Measurements from ENCODE around the gene CTBP2.
A peak's percentile ranks its signal among the peaks of the same experiment; 100 is the strongest.
"Not testable (repeated sequence)": the region's sequence is repeated elsewhere in the genome, so short reads cannot be mapped to it uniquely, and the experiment has no call there.

CTBP2 gene

DNA sequence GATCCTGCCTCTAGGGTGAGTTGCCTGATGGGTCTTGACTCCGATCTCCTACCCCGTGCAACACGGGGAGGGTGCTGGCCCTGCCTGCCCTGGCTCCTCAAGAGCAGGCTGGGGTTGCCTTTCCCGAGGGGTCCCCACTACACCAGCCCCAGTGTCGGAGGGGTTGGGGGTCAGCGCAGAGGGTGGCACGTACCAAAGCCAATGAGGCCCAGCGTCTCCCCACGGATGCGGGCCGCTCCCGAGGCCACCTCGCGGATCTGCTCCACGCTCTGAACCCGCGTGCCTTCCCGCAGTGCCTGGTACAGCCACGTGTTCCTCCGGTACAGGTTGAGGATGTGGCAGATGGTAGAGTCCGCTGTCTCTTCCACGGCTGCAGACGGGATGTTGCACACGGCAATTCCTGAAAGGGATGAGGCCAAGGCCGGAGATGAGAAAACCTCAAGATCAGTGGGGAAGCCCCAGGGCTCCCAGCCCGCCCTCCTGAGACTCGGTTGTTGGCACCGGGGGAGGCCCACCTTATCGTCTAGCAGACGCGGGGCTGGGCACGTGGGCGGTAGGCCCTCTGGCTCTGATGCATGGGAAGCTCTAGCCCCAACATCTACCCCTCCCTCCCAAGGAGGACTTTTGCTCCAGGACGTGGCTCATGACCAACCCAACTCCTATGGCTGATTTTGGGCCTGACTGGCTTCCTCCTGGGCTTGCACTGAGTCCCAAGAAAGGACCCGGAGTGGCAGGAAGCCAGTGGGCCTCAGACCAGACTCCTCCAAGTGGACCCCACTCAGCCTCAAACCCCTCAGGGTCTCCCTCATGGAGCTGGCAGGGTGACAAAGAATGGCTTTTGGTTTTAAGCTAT is 162.4 kb downstream of the CTBP2 start:
- no peak for DNase-seq (ENCODE audit: low read depth in 2 of 2)

DNA sequence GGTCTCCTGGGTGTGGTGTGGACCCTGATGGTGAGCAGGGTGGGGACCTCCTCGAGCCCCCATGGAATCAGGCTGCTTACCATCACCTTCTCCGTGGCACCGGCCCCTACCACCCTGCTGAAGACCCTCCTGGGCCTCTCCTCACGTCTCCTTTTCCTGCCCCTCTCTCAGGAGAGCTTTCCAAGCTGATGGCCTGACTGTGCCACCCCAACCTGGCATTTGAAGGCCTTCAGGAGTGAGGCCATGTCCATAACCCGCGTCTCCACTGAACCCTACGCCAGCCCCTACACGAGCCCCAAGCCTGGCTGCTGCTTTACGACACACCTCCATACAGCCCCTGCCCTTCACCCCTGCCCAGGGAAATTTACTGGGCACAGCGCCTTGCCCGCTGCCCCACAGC is 163.1 kb downstream of the CTBP2 start:
- no peak for DNase-seq (ENCODE audit: low read depth in 2 of 2)

- no peak for DNase-seq (ENCODE audit: low read depth in 2 of 2)
These were observed 163.5 kb downstream of the CTBP2 start for GRCh38 chr10:124996854-124997215.

DNA sequence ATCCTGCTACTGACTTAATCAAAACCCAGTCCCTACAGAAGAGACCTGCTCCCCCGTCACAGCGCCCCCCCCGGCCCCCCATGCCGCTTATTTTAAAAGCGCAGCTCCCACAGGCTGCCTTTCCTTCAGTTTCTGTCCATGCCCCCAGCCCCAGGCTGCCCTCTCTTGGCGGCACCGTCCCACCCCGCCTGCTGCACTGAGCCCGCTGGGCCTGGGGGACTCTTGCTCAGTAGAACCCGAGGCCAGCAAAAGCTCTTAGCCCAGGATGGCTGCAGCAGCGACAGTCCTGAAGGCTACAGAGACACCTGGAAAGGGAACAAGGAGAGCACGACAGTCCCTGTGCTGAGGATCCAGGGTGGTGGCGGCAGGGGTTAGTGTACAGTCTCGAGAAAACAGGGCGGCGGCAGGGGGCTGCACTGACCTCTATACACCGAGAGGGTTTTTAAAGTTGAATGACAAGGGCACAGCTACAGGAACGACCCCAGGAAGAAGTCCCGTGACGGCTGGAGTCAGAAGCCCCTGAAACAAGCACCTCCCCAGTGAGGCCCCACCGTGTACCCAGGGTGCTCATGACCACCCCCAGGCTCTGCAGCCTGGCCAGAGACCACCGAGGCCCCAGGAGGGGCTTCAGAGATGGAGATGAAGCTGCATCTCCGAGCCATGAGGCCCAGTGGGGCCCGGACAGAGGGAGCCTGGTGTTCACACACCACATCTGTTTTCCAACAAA is 164.1 kb downstream of the CTBP2 start:
- no peak for DNase-seq (ENCODE audit: low read depth in 2 of 2)

DNA sequence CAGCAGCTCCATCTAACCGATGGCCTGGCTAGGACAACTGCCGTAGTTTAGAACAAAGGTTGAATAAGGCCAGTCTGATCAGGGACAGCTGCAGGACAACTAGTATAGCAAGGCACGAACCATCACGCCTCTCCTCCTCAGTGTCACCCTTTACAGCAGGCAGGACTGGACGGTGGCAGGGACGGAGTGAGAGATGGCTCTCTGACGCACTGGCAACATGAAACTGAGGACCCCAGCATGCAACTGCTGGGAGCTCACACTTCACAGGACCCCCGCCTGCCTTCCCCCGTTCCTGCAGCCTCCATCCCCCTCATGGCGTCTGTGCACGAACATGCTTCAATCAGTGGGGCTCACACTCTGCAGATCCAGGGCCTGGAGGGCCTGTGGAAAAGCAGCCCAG is 164.8 kb downstream of the CTBP2 start:
- no peak for DNase-seq (ENCODE audit: low read depth in 2 of 2)

- DNase-seq (ENCODE audit: low read depth in 2 of 2), result no peak
These were observed 165.5 kb downstream of the CTBP2 start for GRCh38 chr10:124994573-124995473.

GRCh38 chr10:124993736-124994451 is 166.5 kb downstream of the CTBP2 start:
- no peak for DNase-seq (ENCODE audit: low read depth in 2 of 2)

GRCh38 chr10:124993345-124993708 is 167.0 kb downstream of the CTBP2 start:
- DNase-seq (ENCODE audit: low read depth in 2 of 2), result no peak

GRCh38 chr10:124992462-124993344 is 167.7 kb downstream of the CTBP2 start:
- DNase-seq (ENCODE audit: low read depth in 2 of 2), result peak in 1 of 2 donors; percentile 16

GRCh38 chr10:124991835-124992234 is 168.5 kb downstream of the CTBP2 start:
- DNase-seq (ENCODE audit: low read depth in 2 of 2), result no peak

DNA sequence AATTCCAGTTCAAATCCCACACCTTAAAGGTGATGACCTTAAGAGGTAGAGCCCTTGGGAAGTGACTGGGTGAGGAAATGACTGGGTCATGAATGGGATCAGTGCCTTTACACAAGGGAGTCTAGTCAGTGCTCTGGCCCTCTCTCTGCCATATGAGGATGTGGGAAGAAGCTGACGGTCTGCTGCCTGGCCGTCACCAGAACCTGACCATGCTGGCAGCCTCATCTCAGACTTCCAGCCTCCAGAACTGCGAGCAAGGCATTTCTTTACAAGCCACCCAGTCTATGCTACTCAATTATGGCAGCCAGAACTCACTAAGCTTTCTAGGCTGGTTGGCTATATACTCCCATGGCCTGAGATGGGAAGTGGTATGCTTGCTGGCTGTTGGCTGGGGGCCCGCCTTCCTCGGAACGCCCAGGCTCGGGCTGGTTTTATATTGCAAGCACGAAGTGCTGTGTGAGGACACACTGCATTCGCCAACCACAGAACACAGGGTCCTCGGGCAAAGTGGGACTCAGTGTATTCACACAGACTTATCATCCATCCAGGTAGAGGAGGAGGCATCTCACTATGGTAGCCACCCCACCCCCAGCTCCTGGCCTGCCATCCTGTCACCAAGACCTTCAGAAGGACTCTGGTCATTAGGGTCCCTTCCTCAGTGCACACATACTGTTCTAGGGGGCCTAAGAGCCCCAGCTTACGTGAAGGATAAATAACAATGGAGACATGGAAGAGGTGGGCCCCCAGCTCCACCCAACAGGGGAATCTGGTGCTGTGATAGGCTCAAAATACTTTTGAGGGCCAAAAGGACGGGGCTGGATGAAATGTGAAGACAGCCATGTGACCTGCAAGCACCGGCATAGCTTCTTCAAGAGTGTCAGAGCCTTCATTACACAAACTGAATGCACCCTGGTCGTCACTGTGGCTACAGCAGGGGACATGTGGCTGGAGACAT is 169.4 kb downstream of the CTBP2 start:
- no peak for DNase-seq (ENCODE audit: low read depth in 2 of 2)

DNA sequence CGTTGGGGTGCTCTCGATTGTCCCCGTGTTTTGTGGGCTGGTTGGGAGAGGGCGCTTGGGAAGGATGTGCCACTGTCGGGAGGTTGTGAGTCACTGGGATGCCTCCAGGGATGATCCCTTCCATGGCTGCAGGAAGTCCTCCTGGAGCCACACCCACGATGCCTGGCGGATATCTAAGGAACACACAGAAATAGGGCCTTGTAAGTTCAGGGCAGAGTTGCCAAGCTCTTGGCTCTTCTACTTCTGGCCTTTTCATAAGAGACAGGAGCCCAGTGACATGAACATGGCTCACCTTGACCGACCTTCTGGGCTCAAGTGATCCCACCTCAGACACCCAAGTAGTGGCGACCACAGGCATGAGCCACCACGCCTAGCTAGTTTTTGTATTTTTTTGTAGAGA is 170.8 kb downstream of the CTBP2 start:
- no peak for DNase-seq (ENCODE audit: low read depth in 2 of 2)

- DNase-seq (ENCODE audit: low read depth in 2 of 2), result not testable (repeated sequence)
These were observed 171.6 kb downstream of the CTBP2 start for GRCh38 chr10:124988753-124989152.

GRCh38 chr10:124987788-124988187 is 172.6 kb downstream of the CTBP2 start:
- DNase-seq (ENCODE audit: low read depth in 2 of 2), result no peak

GRCh38 chr10:124985162-124985561 is 175.2 kb downstream of the CTBP2 start:
- DNase-seq (ENCODE audit: low read depth in 2 of 2), result no peak

GRCh38 chr10:124984376-124984775 is 176.0 kb downstream of the CTBP2 start:
- no peak for DNase-seq (ENCODE audit: low read depth in 2 of 2)

GRCh38 chr10:124983321-124983720 is 177.0 kb downstream of the CTBP2 start:
- DNase-seq (ENCODE audit: low read depth in 2 of 2), result no peak

DNA sequence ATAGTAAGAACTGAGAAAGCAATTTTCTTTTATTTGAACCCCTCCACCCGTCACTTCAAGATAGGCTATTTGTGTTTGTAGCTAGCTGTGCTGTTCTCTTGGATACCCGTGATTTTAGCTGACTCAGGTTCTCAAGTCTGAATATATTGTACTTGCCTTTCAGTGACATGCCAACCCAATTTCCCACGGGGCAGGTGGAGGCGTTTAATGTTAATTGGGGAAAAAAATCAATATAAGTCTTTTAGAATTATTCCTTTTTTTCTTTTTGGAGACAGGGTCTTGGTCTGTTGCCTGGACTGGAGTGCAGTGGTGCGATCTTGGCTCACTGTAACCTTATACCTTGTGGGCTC is 182.0 kb downstream of the CTBP2 start:
- no peak for DNase-seq (ENCODE audit: low read depth in 2 of 2)

DNA sequence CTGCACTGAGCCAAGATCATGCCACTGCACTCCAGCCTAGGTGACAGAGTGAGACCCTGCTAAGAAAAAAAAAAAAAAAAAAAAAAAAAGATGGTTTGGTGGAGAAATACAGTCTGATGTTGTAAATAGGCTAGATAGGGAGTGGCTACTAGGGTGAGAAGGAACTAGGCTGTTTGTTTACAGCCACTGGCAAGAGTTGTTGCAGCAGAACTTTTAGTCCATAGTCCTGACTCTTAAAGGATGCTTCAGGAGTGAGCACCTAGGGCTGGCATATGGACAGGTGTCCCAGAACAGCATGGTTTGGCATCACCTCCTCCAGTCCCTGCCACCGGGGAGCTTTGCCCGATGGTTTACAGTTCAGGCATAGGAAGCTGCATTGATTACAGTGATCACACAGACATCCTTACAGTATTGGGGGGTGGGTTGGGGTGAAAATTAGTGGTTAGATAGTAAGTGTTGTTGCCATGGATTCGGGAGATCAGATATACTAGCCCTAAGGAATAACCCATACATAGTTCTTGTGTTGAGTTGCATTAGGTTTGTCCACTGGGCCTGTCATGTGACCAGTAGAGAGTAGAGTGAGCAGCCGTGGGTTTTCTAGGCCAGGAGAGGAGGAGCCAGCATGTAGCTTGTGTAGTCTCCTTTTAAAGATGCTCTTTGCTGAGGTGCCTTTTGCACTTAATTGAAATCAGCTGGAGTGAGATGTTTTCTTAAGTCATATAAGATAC is 182.6 kb downstream of the CTBP2 start:
- no peak for DNase-seq (ENCODE audit: low read depth in 2 of 2)

All from stimulated activated CD4-positive, alpha-beta T cell treated with anti-CD3 and anti-CD28 coated beads, Interleukin-15, amount 100 ng/mL, for 48 hours (primary cell).